ENCODE measurements around the gene IL17RE.
"Not testable (repeated sequence)": the region's sequence is repeated elsewhere in the genome, so short reads cannot be mapped to it uniquely, and the experiment has no call there.

The IL17RE gene

GRCh38 chr3:9863058-9863772 is 39.4 kb upstream of the IL17RE start:
- no peak for TF ChIP-seq FOXP2 (optimal IDR thresholded peaks at IDR 0.05; ENCODE audit: control extremely low read depth, extremely low read length, insufficient read depth)
- no peak for TF ChIP-seq POLR2AphosphoS5 (IDR thresholded peaks at IDR 0.05; ENCODE audit: borderline replicate concordance, low read depth, low read length)
- TF ChIP-seq EZH2 (IDR thresholded peaks at IDR 0.05), result no peak
- Histone ChIP-seq H3K36me3 (ENCODE audit: insufficient read depth, low read length) (no peaks in the 10 kb centered on the region), H3K27ac (no peak overlapping the region), H3K4me3 (no peak overlapping the region), H3K9me3 (ENCODE audit: low read depth, low read length) (no peaks in the 10 kb centered on the region), H3K9ac (ENCODE audit: insufficient read length) (no peak overlapping the region)
- no peak for DNase-seq (ENCODE audit: low read depth, low spot score)

GRCh38 chr3:9864200-9864927 is 38.3 kb upstream of the IL17RE start:
- H3K9me3 ChIP-seq (ENCODE audit: low read depth, low read length), result no peaks in the 10 kb centered on the region
- no peaks in the 10 kb centered on the region for H3K36me3 ChIP-seq (ENCODE audit: insufficient read depth, low read length)
- DNase-seq (ENCODE audit: low read depth, low spot score), result no peak
- H3K4me3 ChIP-seq, result no peak overlapping the region
- H3K27ac ChIP-seq, result no peak overlapping the region
- no peak overlapping the region for H3K9ac ChIP-seq (ENCODE audit: insufficient read length)
- no peak for TF ChIP-seq EZH2 (IDR thresholded peaks at IDR 0.05)
- TF ChIP-seq POLR2AphosphoS5 (IDR thresholded peaks at IDR 0.05; ENCODE audit: borderline replicate concordance, low read depth, low read length), result no peak
- no peak for TF ChIP-seq FOXP2 (optimal IDR thresholded peaks at IDR 0.05; ENCODE audit: control extremely low read depth, extremely low read length, insufficient read depth)

GRCh38 chr3:9865125-9865637 is 37.5 kb upstream of the IL17RE start:
- H3K4me3 ChIP-seq; DNase-seq (ENCODE audit: low read depth, low spot score); H3K9me3 ChIP-seq (ENCODE audit: low read depth, low read length); H3K27ac ChIP-seq; H3K9ac ChIP-seq (ENCODE audit: insufficient read length); H3K36me3 ChIP-seq (ENCODE audit: insufficient read depth, low read length): not testable (repeated sequence)

- no peak overlapping the region for H3K9ac ChIP-seq (ENCODE audit: insufficient read length)
- no peaks in the 10 kb centered on the region for H3K9me3 ChIP-seq (ENCODE audit: low read depth, low read length)
- no peaks in the 10 kb centered on the region for H3K36me3 ChIP-seq (ENCODE audit: insufficient read depth, low read length)
- H3K4me3 ChIP-seq, result no peak overlapping the region
- H3K27ac ChIP-seq, result no peak overlapping the region
- DNase-seq (ENCODE audit: low read depth, low spot score), result no peak
- TF ChIP-seq POLR2AphosphoS5 (IDR thresholded peaks at IDR 0.05; ENCODE audit: borderline replicate concordance, low read depth, low read length) (no peak), FOXP2 (optimal IDR thresholded peaks at IDR 0.05; ENCODE audit: control extremely low read depth, extremely low read length, insufficient read depth) (no peak), EZH2 (IDR thresholded peaks at IDR 0.05) (no peak)
Observed at GRCh38 chr3:9866639-9867038, 36.0 kb upstream of the IL17RE start.

- Histone ChIP-seq H3K9me3 (ENCODE audit: low read depth, low read length) (no peaks in the 10 kb centered on the region), H3K36me3 (ENCODE audit: insufficient read depth, low read length) (no peaks in the 10 kb centered on the region), H3K27ac (no peak overlapping the region), H3K9ac (ENCODE audit: insufficient read length) (no peak overlapping the region), H3K4me3 (no peak overlapping the region)
- TF ChIP-seq EZH2 (IDR thresholded peaks at IDR 0.05), result no peak
- no peak for TF ChIP-seq POLR2AphosphoS5 (IDR thresholded peaks at IDR 0.05; ENCODE audit: borderline replicate concordance, low read depth, low read length)
- TF ChIP-seq FOXP2 (optimal IDR thresholded peaks at IDR 0.05; ENCODE audit: control extremely low read depth, extremely low read length, insufficient read depth), result no peak
- no peak for DNase-seq (ENCODE audit: low read depth, low spot score)
Observed at GRCh38 chr3:9867106-9867505, 35.5 kb upstream of the IL17RE start.

- no peaks in the 10 kb centered on the region for H3K9me3 ChIP-seq (ENCODE audit: low read depth, low read length)
- no peak overlapping the region for H3K4me3 ChIP-seq
- DNase-seq (ENCODE audit: low read depth, low spot score), result no peak
- no peak for TF ChIP-seq FOXP2 (optimal IDR thresholded peaks at IDR 0.05; ENCODE audit: control extremely low read depth, extremely low read length, insufficient read depth)
- TF ChIP-seq POLR2AphosphoS5 (IDR thresholded peaks at IDR 0.05; ENCODE audit: borderline replicate concordance, low read depth, low read length), result no peak
- no peak for TF ChIP-seq EZH2 (IDR thresholded peaks at IDR 0.05)
- no peak overlapping the region for H3K9ac ChIP-seq (ENCODE audit: insufficient read length)
- no peak overlapping the region for H3K27ac ChIP-seq
- H3K36me3 ChIP-seq (ENCODE audit: insufficient read depth, low read length), result no peaks in the 10 kb centered on the region
Observed at GRCh38 chr3:9869955-9870354, 32.7 kb upstream of the IL17RE start.

GRCh38 chr3:9870978-9871377 is 31.7 kb upstream of the IL17RE start:
- TF ChIP-seq FOXP2 (optimal IDR thresholded peaks at IDR 0.05; ENCODE audit: control extremely low read depth, extremely low read length, insufficient read depth) (no peak), EZH2 (IDR thresholded peaks at IDR 0.05) (no peak), POLR2AphosphoS5 (IDR thresholded peaks at IDR 0.05; ENCODE audit: borderline replicate concordance, low read depth, low read length) (no peak)
- no peak for DNase-seq (ENCODE audit: low read depth, low spot score)
- Histone ChIP-seq H3K27ac (no peak overlapping the region; the same call in 1 of the 2 replicates), H3K9me3 (ENCODE audit: low read depth, low read length) (no peaks in the 10 kb centered on the region), H3K36me3 (ENCODE audit: insufficient read depth, low read length) (no peaks in the 10 kb centered on the region), H3K4me3 (no peak overlapping the region), H3K9ac (ENCODE audit: insufficient read length) (no peak overlapping the region)

- H3K36me3 ChIP-seq (ENCODE audit: insufficient read depth, low read length); DNase-seq (ENCODE audit: low read depth, low spot score); H3K27ac ChIP-seq; H3K4me3 ChIP-seq; H3K9ac ChIP-seq (ENCODE audit: insufficient read length); H3K9me3 ChIP-seq (ENCODE audit: low read depth, low read length): not testable (repeated sequence)
Observed at GRCh38 chr3:9872067-9872466, 30.6 kb upstream of the IL17RE start.

- no peak for DNase-seq (ENCODE audit: low read depth, low spot score)
- Histone ChIP-seq H3K4me3 (no peak overlapping the region), H3K36me3 (ENCODE audit: insufficient read depth, low read length) (no peaks in the 10 kb centered on the region), H3K9ac (ENCODE audit: insufficient read length) (no peak overlapping the region), H3K27ac (no peak overlapping the region), H3K9me3 (ENCODE audit: low read depth, low read length) (no peaks in the 10 kb centered on the region)
- no peak for TF ChIP-seq EZH2 (IDR thresholded peaks at IDR 0.05)
- no peak for TF ChIP-seq POLR2AphosphoS5 (IDR thresholded peaks at IDR 0.05; ENCODE audit: borderline replicate concordance, low read depth, low read length)
- no peak for TF ChIP-seq FOXP2 (optimal IDR thresholded peaks at IDR 0.05; ENCODE audit: control extremely low read depth, extremely low read length, insufficient read depth)
Observed at GRCh38 chr3:9875448-9875847, 27.2 kb upstream of the IL17RE start.

- DNase-seq (ENCODE audit: low read depth, low spot score); H3K27ac ChIP-seq; H3K4me3 ChIP-seq; H3K9me3 ChIP-seq (ENCODE audit: low read depth, low read length); H3K9ac ChIP-seq (ENCODE audit: insufficient read length); H3K36me3 ChIP-seq (ENCODE audit: insufficient read depth, low read length): not testable (repeated sequence)
Observed at GRCh38 chr3:9876255-9876654, 26.4 kb upstream of the IL17RE start.

Measured in SK-N-MC (cell line).